Breast epithelium (tissue), 4 donors: ENCODE measurements around the gene RBM26. TPM values are rescaled to one million over a fixed set of nuclear protein-coding genes. Genes with fewer than 3 reads are reported as not detected.

Source experiments
- DNase-seq, 2 donors: peaks; one replicate each; pipeline ENCODE4 v3.0.0-alpha.2; 2019; ENCODE audit warnings: low spot score in 2 of 2
- H3K27ac ChIP-seq, 2 donors: fragments of 200-600 bp; sonication (generic) in 1 of 2; one replicate each; pipeline ENCODE4 v1.5.1; 2016 to 2019; ENCODE audit warnings: mild to moderate bottlenecking in 1 of 2
- H3K27me3 ChIP-seq, 2 donors: fragments of 200-600 bp; sonication (generic) in 1 of 2; one replicate each; pipeline versions ENCODE4 v1.5.1 to v1.6.0; 2017 to 2019; ENCODE audit warnings: control low read depth in 1 of 2, mild to moderate bottlenecking in 1 of 2
- H3K36me3 ChIP-seq: fragments of 200-600 bp; one replicate; pipeline ENCODE4 v1.5.1; 2019
- H3K4me1 ChIP-seq, 2 donors: fragments of 200-600 bp; sonication (generic); one replicate each; pipeline ENCODE4 v1.5.1; 2016 to 2019; ENCODE audit warnings: control low read depth in 1 of 2
- H3K4me3 ChIP-seq, 3 donors: fragments of 200-600 bp; sonication (generic); 1 replicate in 2 of 3; 2 replicates in 1 of 3; pipeline ENCODE4 v1.5.1; 2016 to 2019; ENCODE audit warnings: mild to moderate bottlenecking in 3 of 3, moderate library complexity in 2 of 3
- H3K9me3 ChIP-seq, 2 donors: fragments of 200-600 bp; sonication (generic) in 1 of 2; one replicate each; pipeline ENCODE4 v1.5.1; 2016 to 2019; ENCODE audit warnings: control low read depth in 1 of 2
- POLR2A ChIP-seq: fragments of 450-650 bp; IDR thresholded peaks from one replicate; pipeline ENCODE4 v1.6.1; 2016; ENCODE audit warnings: antibody characterized with exemption, mild to moderate bottlenecking, moderate library complexity
- POLR2AphosphoS5 ChIP-seq, 3 donors: sonication (generic); formaldehyde crosslinking; IDR thresholded peaks; one replicate each; pipeline ENCODE4 v1.6.1; 2017; ENCODE audit warnings: antibody characterized with exemption in 3 of 3
- intact Hi-C: fragments of 100-400 bp; cut with DNase I; formaldehyde crosslinking; loops from one replicate; pipeline ENCODE4 v1.15.1; 2023; ENCODE audit warnings: low total_unique reads
- total RNA-seq, 3 donors: library from RNA; depleted of rRNA; stranded (reverse); fragments of >200 nt; gene quantifications; one replicate each; pipeline ENCODE4 v1.1.0, GENCODE V29; 2016
- TF ChIP-seq, protein P1 (sequence below), 3 donors: fragments of 450-650 bp; IDR thresholded peaks; one replicate each; pipeline ENCODE4 v1.5.1; 2016 to 2017; ENCODE audit warnings: antibody characterized with exemption in 3 of 3, mild to moderate bottlenecking in 3 of 3, moderate library complexity in 3 of 3

Gene RBM26
- total RNA-seq, 3 donors from 2014 or later = 31.7 to 70.1 (median 43.6) TPM

DNA sequence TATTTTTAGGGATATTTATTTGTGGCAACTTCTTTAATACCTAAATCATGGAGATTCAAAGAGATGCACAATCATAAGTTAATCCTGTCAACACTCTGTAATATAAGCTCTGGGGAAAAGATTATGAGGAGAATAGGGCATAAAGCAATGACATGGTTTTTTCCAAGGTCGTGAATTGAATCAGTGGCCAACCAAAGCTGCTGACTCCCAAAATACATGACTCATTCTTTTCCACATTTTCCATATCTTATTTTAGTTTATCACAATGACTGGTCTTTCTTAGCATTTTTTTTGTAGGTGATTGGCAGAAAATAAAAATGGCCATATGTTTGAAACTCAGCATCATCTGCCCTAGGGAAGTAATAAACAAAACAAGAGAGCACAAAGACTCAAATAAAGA is 28.5 kb upstream of the RBM26 start:
- H3K9me3 ChIP-seq = no peaks in the 10 kb centered on the region
- H3K4me3 ChIP-seq = no peak overlapping the region
- intact Hi-C loops = no loop called here
- TF ChIP-seq POLR2A = no peak
- TF ChIP-seq, protein P1, sequence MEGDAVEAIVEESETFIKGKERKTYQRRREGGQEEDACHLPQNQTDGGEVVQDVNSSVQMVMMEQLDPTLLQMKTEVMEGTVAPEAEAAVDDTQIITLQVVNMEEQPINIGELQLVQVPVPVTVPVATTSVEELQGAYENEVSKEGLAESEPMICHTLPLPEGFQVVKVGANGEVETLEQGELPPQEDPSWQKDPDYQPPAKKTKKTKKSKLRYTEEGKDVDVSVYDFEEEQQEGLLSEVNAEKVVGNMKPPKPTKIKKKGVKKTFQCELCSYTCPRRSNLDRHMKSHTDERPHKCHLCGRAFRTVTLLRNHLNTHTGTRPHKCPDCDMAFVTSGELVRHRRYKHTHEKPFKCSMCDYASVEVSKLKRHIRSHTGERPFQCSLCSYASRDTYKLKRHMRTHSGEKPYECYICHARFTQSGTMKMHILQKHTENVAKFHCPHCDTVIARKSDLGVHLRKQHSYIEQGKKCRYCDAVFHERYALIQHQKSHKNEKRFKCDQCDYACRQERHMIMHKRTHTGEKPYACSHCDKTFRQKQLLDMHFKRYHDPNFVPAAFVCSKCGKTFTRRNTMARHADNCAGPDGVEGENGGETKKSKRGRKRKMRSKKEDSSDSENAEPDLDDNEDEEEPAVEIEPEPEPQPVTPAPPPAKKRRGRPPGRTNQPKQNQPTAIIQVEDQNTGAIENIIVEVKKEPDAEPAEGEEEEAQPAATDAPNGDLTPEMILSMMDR (IDR thresholded peaks at IDR 0.05) = no peak
- TF ChIP-seq POLR2AphosphoS5 (IDR thresholded peaks at IDR 0.05) = no peak
- H3K36me3 ChIP-seq = no peaks in the 10 kb centered on the region
- H3K4me1 ChIP-seq = no peaks in the 10 kb centered on the region
- no peaks in the 10 kb centered on the region for H3K27me3 ChIP-seq
- H3K27ac ChIP-seq = no peak overlapping the region
- DNase-seq = no peak

DNA sequence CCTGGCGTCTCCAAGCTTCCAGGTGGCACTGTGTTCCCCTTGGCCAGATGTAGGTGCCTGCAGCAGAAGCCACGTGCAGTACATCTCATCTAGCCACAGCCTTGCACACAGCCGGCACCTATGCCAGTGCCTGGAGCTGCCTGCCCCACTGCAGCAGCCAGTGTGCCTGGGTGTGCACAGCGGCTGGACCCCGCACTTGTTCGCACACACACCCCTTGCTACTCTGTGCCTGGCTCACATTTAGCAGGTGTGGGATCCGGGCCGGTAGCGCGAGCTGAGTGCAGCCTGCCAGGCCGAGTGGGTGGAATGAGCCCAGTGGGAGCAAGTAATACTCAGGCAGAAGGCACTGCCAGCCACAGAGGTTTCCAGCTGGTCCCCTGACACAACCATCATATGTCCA is 26.9 kb upstream of the RBM26 start:
- Histone ChIP-seq H3K27ac (no peak overlapping the region), H3K9me3 (no peaks in the 10 kb centered on the region), H3K27me3 (no peaks in the 10 kb centered on the region), H3K4me3 (no peak overlapping the region), H3K4me1 (no peaks in the 10 kb centered on the region), H3K36me3 (no peaks in the 10 kb centered on the region)
- no peak for DNase-seq
- TF ChIP-seq POLR2AphosphoS5 (IDR thresholded peaks at IDR 0.05) (no peak), POLR2A (no peak)
- TF ChIP-seq, protein P1 (IDR thresholded peaks at IDR 0.05) = no peak
- intact Hi-C loops = no loop called here

DNA sequence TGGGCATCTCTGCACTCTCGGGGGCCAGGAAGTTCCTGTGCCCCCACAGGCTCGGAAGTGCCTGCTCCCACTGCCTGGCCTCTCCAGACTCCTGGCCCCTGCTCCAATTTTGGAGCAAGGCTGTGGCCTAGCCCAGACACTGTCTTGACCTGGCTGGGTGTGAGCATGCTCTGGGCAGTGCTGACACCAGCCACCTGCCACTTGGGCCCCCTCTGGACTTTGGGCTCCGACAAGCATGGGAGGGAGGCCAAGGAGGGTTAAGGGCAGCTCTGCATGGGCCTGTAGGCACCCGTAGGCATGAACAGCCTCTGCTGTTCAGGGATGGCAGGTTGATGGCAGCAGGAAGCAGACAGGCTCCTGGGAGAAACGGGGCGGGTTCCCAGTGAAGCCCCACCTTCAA is 26.0 kb upstream of the RBM26 start:
- intact Hi-C loops = no loop called here
- Histone ChIP-seq H3K36me3 (no peaks in the 10 kb centered on the region), H3K4me3 (no peak overlapping the region), H3K27me3 (no peaks in the 10 kb centered on the region), H3K4me1 (no peaks in the 10 kb centered on the region), H3K9me3 (no peaks in the 10 kb centered on the region), H3K27ac (no peak overlapping the region)
- DNase-seq = no peak
- TF ChIP-seq POLR2A = no peak
- TF ChIP-seq, protein P1 (IDR thresholded peaks at IDR 0.05) = no peak
- TF ChIP-seq POLR2AphosphoS5 (IDR thresholded peaks at IDR 0.05) = no peak

DNA sequence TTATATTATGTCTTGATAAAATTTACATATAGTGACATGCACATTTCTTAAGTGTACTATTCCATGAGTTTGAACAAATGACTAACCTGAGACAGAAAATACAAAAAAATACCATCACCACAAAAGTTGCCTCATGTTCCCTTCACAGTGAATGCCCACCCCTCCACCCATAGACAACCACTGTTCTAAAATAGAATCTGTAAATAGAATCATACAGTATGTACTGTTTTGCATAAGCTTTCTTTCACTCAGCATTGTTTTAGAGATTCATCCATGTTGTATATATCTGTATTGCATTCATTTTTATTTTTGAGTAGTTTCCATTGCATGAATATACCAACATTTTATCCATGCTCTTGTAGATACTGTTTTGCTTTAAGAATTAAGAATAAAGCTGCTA is 23.3 kb upstream of the RBM26 start:
- Histone ChIP-seq H3K9me3 (no peaks in the 10 kb centered on the region), H3K27me3 (no peaks in the 10 kb centered on the region), H3K4me1 (no peaks in the 10 kb centered on the region), H3K36me3 (no peaks in the 10 kb centered on the region), H3K4me3 (no peak overlapping the region), H3K27ac (no peak overlapping the region)
- intact Hi-C loops = loop anchor here (10.0 kb wide), 1 partner anchor 115 kb away; no protein-coding TSS in a partner anchor
- no peak for TF ChIP-seq POLR2AphosphoS5 (IDR thresholded peaks at IDR 0.05)
- TF ChIP-seq, protein P1 (IDR thresholded peaks at IDR 0.05) = no peak
- no peak for TF ChIP-seq POLR2A
- DNase-seq = no peak

DNA sequence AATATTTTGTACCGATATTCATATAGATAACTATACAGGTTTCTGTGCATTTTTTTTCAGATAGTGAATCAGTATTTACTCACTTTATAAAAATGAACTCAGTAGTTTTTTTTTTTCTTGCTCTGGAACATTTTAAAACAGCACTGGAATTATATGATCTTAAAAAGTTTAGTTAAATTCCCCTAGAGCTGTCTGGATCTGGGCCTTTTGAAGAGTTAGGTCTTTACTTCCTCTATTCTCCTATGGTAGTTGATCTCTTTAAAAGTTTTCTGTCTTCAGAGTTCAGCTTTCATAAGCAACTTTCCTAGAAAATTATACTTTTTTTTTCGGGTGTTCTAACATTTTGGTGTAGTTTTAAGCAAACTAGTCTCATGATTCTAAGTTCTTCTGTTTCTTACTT is 21.8 kb upstream of the RBM26 start:
- Histone ChIP-seq H3K4me1 (no peaks in the 10 kb centered on the region), H3K27ac (no peak overlapping the region), H3K27me3 (no peaks in the 10 kb centered on the region), H3K36me3 (no peaks in the 10 kb centered on the region), H3K9me3 (no peaks in the 10 kb centered on the region), H3K4me3 (no peak overlapping the region)
- DNase-seq = no peak
- TF ChIP-seq, protein P1 (IDR thresholded peaks at IDR 0.05) = no peak
- TF ChIP-seq POLR2AphosphoS5 (IDR thresholded peaks at IDR 0.05) (no peak), POLR2A (no peak)
- intact Hi-C loops = loop anchor here (10.0 kb wide), 1 partner anchor 117 kb away; no protein-coding TSS in a partner anchor
